Subcutaneous abdominal adipose tissue (tissue), 5 donors: Measurements from ENCODE around the gene GRIN3B.
A peak's percentile ranks its signal among the peaks of the same experiment; 100 is the strongest.
"Not testable (repeated sequence)": the region's sequence is repeated elsewhere in the genome, so short reads cannot be mapped to it uniquely, and the experiment has no call there.

Experiments used
- H3K27ac ChIP-seq: one replicate; pipeline ENCODE4 v1.7.0; 2013; ENCODE audit warnings: low read depth, mild to moderate bottlenecking, inconsistent platforms, low read length, moderate library complexity
- H3K27me3 ChIP-seq, 5 donors: one replicate each; pipeline ENCODE4 v1.7.0; 2013; ENCODE audit warnings: low read length in 5 of 5, inconsistent platforms in 1 of 5; ENCODE audit not compliant: control insufficient read depth in 5 of 5, insufficient read depth in 4 of 5
- H3K36me3 ChIP-seq, 5 donors: one replicate each; pipeline ENCODE4 v1.7.0; 2013; ENCODE audit warnings: low read length in 5 of 5; ENCODE audit not compliant: control insufficient read depth in 5 of 5, insufficient read depth in 5 of 5
- H3K4me1 ChIP-seq, 5 donors: one replicate each; pipeline ENCODE4 v1.7.0; 2013; ENCODE audit warnings: low read length in 5 of 5, mild to moderate bottlenecking in 3 of 5, moderate library complexity in 1 of 5; ENCODE audit not compliant: control insufficient read depth in 5 of 5, insufficient read depth in 5 of 5
- H3K4me3 ChIP-seq, 5 donors: one replicate each; pipeline ENCODE4 v1.7.0; 2013; ENCODE audit warnings: low read length in 5 of 5, low read depth in 1 of 5
- H3K9ac ChIP-seq, 5 donors: one replicate each; pipeline ENCODE4 v1.7.0; 2013; ENCODE audit warnings: low read length in 5 of 5, mild to moderate bottlenecking in 4 of 5, moderate library complexity in 3 of 5
- H3K9me3 ChIP-seq, 5 donors: one replicate each; pipeline ENCODE4 v1.7.0; 2013; ENCODE audit warnings: low read length in 5 of 5; ENCODE audit not compliant: control insufficient read depth in 5 of 5
- donor health status: healthy.
- donor health status: healthy.
- donor health status: healthy.
- donor health status: healthy.
- donor health status: healthy.

Gene GRIN3B

DNA sequence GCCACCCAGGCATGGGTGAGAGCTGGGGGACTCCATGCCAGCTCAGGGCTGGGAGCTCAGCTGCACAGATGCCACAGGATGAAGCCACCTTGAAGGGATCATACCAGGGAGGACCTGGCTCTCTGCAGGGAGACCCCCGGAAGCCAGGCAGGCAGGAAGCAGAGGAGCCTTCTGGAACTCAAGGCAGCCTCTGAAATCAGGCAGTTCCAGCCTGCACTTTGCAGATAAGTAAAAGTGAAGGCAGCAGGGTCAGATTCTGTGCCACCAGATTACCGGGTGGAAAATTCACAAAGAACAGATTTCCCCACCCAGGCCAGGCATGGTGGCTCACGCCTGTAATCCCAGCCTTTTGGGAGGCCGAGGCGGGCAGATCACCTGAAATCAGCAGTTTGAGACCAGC lies 18.2 kb downstream of the GRIN3B start:
- Histone ChIP-seq H3K27me3 (no peaks in the 10 kb centered on the region), H3K9ac (peak overlapping the region in 1 of 5 donors; percentile 58), H3K9me3 (no peaks in the 10 kb centered on the region), H3K4me3 (no peak overlapping the region), H3K36me3 (peaks cover 0 to 13% (median 8%) of the 10 kb centered on the region in 5 donors), H3K4me1 (peaks cover 13 to 65% (median 51%) of the 10 kb centered on the region in 5 donors), H3K27ac (no peak overlapping the region)

DNA sequence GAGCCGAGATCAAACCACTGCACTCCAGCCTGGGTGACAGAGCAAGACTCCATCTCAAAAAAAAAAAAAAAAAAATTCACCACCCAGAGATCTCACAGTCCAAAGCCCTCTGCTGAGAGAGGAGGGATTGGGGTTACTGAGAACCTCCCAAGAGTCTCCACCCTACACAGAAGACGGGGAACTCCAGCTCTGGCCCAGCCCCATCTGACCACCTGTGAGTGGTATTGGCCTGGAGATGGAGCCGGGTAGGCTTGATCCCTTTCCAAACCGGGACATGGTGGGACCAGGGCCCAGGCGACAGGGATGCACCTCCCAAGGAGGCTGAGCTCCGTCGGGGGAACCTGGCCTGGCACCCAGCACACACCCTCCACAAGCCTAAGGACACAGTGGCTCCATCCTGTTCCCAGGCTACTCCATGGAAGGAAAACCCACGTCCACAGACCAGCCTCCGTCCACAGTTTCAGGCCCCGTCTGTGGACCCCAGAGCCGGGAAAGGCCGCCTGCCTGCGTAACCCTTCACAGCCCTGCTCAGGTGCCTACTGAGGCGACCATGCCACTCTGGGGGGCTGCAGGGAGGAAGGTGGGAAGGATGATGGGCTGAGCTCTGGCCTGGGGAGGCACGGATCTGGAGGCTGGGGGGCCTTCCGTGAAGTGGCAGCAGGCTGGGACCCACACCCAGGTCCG lies 18.9 kb downstream of the GRIN3B start:
- Histone ChIP-seq H3K27ac (peak overlapping the region; percentile 62), H3K27me3 (no peaks in the 10 kb centered on the region), H3K9ac (peak overlapping the region in 4 of 5 donors; percentile 63 to 96 (median 94)), H3K4me1 (peaks cover 13 to 65% (median 51%) of the 10 kb centered on the region in 5 donors), H3K36me3 (peaks cover 0 to 6% (median 1%) of the 10 kb centered on the region in 5 donors), H3K9me3 (no peaks in the 10 kb centered on the region), H3K4me3 (peak overlapping the region; percentile 40 to 94 (median 84))

DNA sequence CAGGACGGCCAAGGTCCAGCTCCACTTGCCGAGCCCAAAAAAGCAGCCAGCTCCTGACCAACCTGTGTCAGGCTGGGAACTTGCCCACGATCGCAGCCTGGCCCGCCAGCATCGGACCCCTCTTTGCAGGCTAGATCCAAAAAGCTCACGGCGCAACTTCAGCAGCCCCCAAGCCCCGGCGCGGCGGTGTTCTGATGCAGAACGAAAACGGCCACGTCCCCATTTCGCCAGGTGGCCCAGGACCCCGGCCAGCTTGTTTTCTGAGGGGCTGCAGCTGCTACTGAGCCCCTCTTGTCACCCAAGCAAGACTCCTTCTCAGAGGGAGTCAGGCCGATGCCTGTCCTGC lies 19.4 kb downstream of the GRIN3B start:
- Histone ChIP-seq H3K36me3 (peaks cover 0 to 3% (median 0%) of the 10 kb centered on the region in 5 donors), H3K27ac (peak overlapping the region; percentile 62), H3K4me3 (peak overlapping the region; percentile 80 to 94 (median 89)), H3K9ac (peak overlapping the region in 4 of 5 donors; percentile 63 to 96 (median 94)), H3K27me3 (no peaks in the 10 kb centered on the region), H3K9me3 (no peaks in the 10 kb centered on the region), H3K4me1 (peaks cover 13 to 64% (median 51%) of the 10 kb centered on the region in 5 donors)

DNA sequence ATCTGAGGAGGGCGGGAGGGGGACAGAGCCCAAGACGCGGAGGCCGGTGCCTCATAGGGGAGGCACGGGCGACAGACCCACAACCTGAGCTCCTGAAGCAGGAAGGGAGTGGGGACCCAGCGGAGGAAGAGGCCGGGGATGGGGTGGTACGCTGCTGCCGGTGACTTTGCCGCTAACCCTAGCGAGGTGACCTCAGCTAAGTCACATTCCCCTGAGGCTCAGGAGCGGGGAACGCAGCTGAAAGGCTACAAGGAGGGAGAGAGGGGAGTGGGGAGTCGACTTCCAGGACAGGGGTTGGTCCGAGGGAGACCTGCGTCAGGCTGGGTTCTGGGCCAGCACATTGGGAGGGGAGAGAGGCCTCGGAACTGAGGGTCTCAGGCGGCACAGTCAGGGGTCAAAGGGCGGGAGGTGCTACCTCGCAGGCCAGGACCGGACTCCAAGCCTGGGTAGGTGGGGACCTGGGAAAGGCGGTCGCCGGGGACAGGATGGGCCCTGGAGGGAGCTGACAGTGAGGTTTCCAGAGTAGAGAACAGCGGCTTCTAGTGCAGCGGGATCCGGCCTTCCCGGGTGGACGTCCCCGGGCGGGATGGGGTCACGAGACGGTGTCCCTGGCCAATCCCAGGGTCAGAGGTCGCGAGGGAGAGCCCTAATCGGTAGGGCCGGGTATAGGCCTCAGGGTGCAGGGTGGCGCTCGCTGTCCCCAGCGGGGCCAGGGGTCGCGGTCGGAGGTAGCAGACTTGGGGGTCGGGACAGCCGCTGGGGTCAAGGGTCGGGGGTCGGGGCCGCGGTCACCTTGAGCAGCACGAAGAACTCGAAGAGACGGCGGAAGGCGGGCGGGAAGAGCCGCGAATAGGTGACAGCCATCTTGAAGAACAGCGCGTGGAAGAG lies 20.0 kb downstream of the GRIN3B start:
- peak overlapping the region; percentile 80 to 94 (median 89) for H3K4me3 ChIP-seq
- peaks cover 13 to 61% (median 51%) of the 10 kb centered on the region in 5 donors for H3K4me1 ChIP-seq
- H3K27ac ChIP-seq = peak overlapping the region; percentile 62
- H3K36me3 ChIP-seq = no peaks in the 10 kb centered on the region
- no peaks in the 10 kb centered on the region for H3K27me3 ChIP-seq
- no peaks in the 10 kb centered on the region for H3K9me3 ChIP-seq
- peak overlapping the region; percentile 63 to 96 (median 94) for H3K9ac ChIP-seq

DNA sequence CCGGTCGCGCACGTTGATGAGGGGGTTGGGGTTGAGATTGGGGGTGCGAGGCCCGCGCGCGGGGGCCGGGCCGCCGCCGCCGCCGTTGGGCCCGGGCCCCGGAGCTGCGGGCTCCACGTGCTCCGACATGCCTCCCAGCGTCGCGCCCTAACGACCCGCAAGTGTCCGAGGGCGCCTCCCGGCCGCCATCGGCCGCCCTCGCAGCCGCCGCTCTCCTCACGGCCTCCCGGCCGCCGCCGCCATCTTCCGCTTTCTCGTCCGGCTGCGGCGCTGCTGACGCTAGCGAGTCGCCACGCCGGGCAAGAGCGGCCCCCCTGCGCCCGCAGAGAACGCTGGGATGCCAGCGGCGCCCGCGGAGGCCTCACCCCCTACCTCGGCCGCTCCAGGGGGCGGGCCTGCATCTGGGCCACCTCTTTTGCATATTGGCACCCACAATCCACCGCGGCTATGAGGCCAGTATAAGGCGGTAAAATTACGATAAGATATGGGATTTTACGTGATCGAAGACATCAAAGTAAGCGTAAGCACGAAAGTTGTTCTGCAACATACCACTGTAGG lies 20.7 kb downstream of the GRIN3B start, which contains the start of gene TMEM259:
Gene TMEM259 (minus strand): TSS at position 256 of the 558 bp plus-strand sequence. CDS start 127 bp downstream, at position 129.
- no peaks in the 10 kb centered on the region for H3K36me3 ChIP-seq
- peak within 1 kb of the TSS; percentile 80 to 94 (median 89) for H3K4me3 ChIP-seq
- peak within 1 kb of the TSS; percentile 90 for H3K27ac ChIP-seq
- H3K9me3 ChIP-seq = no peaks in the 10 kb centered on the region
- peaks cover 13 to 55% (median 48%) of the 10 kb centered on the region in 5 donors for H3K4me1 ChIP-seq
- peak within 1 kb of the TSS; percentile 63 to 96 (median 94) for H3K9ac ChIP-seq
- H3K27me3 ChIP-seq = no peaks in the 10 kb centered on the region

GRCh38 chr19:1023883-1024188 lies 23.6 kb downstream of the GRIN3B start:
- H3K4me3 ChIP-seq, H3K9ac ChIP-seq, H3K27ac ChIP-seq, H3K9me3 ChIP-seq, H3K27me3 ChIP-seq, H3K36me3 ChIP-seq: not testable (repeated sequence)
- peaks cover 3 to 50% (median 44%) of the 10 kb centered on the region in 5 donors for H3K4me1 ChIP-seq

DNA sequence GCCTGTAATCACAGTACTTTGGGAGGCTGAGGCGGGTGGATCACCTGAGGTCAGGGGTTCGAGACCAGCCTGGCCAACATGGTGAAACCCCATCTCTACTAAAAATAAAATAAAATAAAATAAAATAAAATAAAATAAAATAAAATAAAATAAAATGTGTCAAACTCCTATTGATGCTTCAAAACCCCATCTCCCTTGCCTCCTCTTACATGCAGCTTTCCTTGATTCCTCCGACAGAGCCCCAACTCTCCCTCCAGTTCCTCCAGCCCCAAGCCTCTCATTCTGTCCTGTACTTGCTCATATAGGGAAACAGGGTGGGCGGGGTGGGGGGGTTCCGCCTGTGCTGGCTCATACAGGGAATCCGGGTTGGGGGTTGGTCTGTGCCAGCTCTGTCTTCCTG lies 24.9 kb downstream of the GRIN3B start:
- not testable (repeated sequence) for H3K4me3 ChIP-seq, H3K27me3 ChIP-seq, H3K9me3 ChIP-seq, H3K27ac ChIP-seq, H3K36me3 ChIP-seq, H3K9ac ChIP-seq
- H3K4me1 ChIP-seq = peaks cover 0 to 45% (median 37%) of the 10 kb centered on the region in 5 donors

DNA sequence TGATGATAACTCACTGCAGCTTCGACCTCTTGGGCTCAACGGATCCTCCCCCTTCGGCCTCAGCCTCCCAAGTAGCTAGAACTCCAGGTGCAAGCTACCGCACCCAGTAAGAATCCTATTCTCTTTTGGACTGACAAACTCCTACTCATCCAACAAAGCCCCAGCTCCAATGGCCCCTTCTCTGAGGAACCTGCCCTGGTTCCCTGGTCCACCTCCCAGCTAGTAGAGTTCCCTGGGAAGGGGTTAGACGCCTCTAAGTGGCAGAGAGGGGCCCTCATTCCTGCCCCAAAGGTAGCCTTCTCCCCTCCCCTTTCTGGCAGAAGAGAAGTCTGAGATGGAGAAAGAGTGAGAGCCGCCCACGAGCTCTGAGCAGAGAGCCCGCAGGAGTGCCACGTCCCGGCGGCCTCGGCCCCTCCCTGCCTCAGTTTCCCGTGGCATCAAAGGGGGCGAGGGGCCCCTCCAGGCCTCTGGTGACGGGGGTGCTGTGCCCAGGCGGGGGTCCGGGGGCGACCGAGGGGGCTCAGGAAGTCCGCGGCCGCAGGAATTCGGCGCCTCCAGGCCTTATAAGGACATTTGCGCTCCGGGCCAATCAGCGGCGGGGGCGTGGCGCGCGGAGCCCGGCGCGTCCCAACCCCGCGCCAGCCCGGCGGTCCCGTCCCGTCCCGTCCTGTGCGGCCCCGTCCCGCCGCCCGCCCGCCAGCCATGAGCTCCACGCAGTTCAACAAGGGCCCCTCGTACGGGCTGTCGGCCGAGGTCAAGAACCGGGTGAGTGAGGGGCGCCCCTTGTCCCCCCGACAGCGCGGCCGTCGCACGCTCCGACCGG lies 26.0 kb downstream of the GRIN3B start, which contains the start of gene CNN2:
Gene CNN2 (plus strand): TSS at position 649 of the 823 bp plus-strand sequence. CDS start 54 bp downstream, at position 703.
- H3K9me3 ChIP-seq = no peaks in the 10 kb centered on the region
- H3K27me3 ChIP-seq = no peaks in the 10 kb centered on the region
- H3K9ac ChIP-seq = peak within 1 kb of the TSS in 4 of 5 donors; percentile 76 to 94 (median 84)
- peak within 1 kb of the TSS; percentile 78 for H3K27ac ChIP-seq
- peaks cover 0 to 41% (median 33%) of the 10 kb centered on the region in 5 donors for H3K4me1 ChIP-seq
- H3K36me3 ChIP-seq = peaks cover 0 to 6% (median 0%) of the 10 kb centered on the region in 5 donors
- peak within 1 kb of the TSS; percentile 75 to 86 (median 81) for H3K4me3 ChIP-seq
